Thoracic aorta (tissue), 2 donors: Measurements from ENCODE around the gene RPL32. TPM values are rescaled to one million over a fixed set of nuclear protein-coding genes. Genes with fewer than 3 reads are reported as not detected.
"Not testable (repeated sequence)": the region's sequence is repeated elsewhere in the genome, so short reads cannot be mapped to it uniquely, and the experiment has no call there.

Experiments
- ATAC-seq: fragments of 150-250 bp; one replicate; pipeline ENCODE4 v1.8.0; 2017; ENCODE audit warnings: low read depth; ENCODE audit not compliant: insufficient number of reproducible peaks, low FRiP score
- DNase-seq: peaks from one replicate; pipeline ENCODE4 v3.0.0-alpha.2; 2020; ENCODE audit warnings: low spot score
- H3K27ac ChIP-seq, 2 donors: fragments of 200-600 bp; sonication (generic); 1 replicate in 1 of 2; 2 replicates in 1 of 2; pipeline ENCODE4 v1.5.1; 2016; ENCODE audit warnings: mild to moderate bottlenecking in 2 of 2, moderate library complexity in 2 of 2
- H3K27me3 ChIP-seq: fragments of 200-600 bp; sonication (generic); replicated peaks from 2 replicates; pipeline ENCODE4 v1.6.0; 2016; ENCODE audit warnings: mild to moderate bottlenecking; ENCODE audit not compliant: insufficient read depth
- H3K36me3 ChIP-seq: fragments of 200-600 bp; sonication (generic); one replicate; pipeline ENCODE4 v1.5.1; 2016
- H3K4me1 ChIP-seq, 2 donors: fragments of 200-600 bp; sonication (generic); 1 replicate in 1 of 2; 2 replicates in 1 of 2; pipeline versions ENCODE4 v1.5.1 to v1.6.0; 2016; ENCODE audit warnings: low read depth in 2 of 2, mild to moderate bottlenecking in 1 of 2; ENCODE audit not compliant: control insufficient read depth in 1 of 2
- H3K4me3 ChIP-seq: fragments of 200-600 bp; sonication (generic); 2 replicates; pipeline ENCODE4 v1.5.1; 2016; ENCODE audit warnings: mild to moderate bottlenecking
- H3K9me3 ChIP-seq: fragments of 200-600 bp; sonication (generic); 2 replicates; pipeline ENCODE4 v1.5.1; 2016
- total RNA-seq, 2 donors: library from RNA; depleted of rRNA; stranded (reverse); fragments of >200 nt; gene quantifications; one replicate each; pipeline versions ENCODE4 v1.1.0 to v1.2.3, GENCODE V29; 2016
- TF ChIP-seq, protein P1 (sequence below): fragments of 200-600 bp; sonication (generic); IDR thresholded peaks from one replicate; pipeline ENCODE4 v1.5.1; 2019; ENCODE audit warnings: antibody characterized with exemption

RPL32 gene
- total RNA-seq, 2 donors from 2014 or later: 455 to 867 TPM

DNA sequence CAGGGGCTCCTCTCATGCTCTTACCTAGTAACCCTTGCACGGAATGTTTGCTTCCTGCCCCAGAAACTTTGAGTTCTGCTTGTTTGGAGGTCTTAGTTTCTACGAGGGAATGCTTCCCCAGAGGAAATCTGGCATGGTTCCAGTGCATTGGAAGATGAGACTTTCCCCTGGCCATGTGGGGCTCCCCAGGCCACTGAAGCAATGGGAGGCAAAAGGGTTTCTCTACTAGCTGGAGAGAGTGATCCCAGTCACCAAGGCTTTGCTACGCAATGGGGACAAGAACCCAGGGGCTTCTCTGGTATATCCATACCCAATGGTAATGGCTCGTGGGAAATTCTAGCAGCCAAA lies 44.2 kb upstream of the RPL32 start:
- TF ChIP-seq, protein P1, sequence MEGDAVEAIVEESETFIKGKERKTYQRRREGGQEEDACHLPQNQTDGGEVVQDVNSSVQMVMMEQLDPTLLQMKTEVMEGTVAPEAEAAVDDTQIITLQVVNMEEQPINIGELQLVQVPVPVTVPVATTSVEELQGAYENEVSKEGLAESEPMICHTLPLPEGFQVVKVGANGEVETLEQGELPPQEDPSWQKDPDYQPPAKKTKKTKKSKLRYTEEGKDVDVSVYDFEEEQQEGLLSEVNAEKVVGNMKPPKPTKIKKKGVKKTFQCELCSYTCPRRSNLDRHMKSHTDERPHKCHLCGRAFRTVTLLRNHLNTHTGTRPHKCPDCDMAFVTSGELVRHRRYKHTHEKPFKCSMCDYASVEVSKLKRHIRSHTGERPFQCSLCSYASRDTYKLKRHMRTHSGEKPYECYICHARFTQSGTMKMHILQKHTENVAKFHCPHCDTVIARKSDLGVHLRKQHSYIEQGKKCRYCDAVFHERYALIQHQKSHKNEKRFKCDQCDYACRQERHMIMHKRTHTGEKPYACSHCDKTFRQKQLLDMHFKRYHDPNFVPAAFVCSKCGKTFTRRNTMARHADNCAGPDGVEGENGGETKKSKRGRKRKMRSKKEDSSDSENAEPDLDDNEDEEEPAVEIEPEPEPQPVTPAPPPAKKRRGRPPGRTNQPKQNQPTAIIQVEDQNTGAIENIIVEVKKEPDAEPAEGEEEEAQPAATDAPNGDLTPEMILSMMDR: no peak
- Histone ChIP-seq H3K4me3 (no peak overlapping the region), H3K27ac (no peak overlapping the region), H3K36me3 (no peaks in the 10 kb centered on the region), H3K27me3 (no peaks in the 10 kb centered on the region), H3K9me3 (no peaks in the 10 kb centered on the region), H3K4me1 (peaks cover 3 to 25% of the 10 kb centered on the region in 2 donors)
- DNase-seq (no peak), ATAC-seq (no peak)

DNA sequence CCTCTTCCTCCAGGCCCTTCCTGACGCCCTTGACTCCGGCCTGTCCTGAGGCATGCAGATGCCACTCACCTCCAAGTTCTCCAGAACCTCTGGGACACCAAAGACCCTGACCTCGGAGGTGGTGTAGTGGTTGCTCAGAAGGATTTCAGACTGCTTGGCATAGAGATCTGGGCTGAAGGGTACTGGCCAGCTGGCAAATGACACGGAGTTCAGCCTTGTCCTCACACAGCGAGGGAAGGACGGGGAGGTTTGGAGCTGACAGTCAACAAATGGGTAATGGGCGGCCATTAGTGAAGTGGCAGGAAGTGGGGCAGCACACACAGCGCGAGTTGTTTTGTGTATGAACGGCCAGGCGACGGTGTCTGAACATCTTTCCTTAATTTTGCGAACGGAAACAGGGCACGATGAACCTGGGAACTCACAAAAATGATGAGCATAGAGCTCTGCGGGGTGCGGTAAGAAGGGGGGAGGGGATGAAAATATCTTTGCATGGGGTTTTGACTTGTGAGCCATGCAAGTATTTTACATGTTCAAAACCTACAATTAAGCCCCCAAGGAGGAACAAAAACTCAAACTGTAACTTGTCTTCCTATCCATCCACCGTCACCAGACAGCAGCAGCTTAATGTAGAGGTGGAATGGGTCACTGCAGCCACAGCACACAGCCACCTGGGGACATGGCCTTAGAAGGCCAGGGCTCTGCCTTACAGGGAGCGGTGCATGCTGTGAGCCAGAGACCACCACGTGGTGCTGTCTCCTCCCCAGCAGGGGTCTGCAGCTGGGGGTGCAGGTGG lies 43.6 kb upstream of the RPL32 start:
- TF ChIP-seq, protein P1: no peak
- H3K9me3 ChIP-seq: no peaks in the 10 kb centered on the region
- no peaks in the 10 kb centered on the region for H3K36me3 ChIP-seq
- peak overlapping the region; percentile 77 to 80 for H3K27ac ChIP-seq
- ATAC-seq (no peak), DNase-seq (no peak)
- H3K4me3 ChIP-seq: peak overlapping the region; percentile 38
- H3K4me1 ChIP-seq: peaks cover 3 to 25% of the 10 kb centered on the region in 2 donors
- H3K27me3 ChIP-seq: no peaks in the 10 kb centered on the region

DNA sequence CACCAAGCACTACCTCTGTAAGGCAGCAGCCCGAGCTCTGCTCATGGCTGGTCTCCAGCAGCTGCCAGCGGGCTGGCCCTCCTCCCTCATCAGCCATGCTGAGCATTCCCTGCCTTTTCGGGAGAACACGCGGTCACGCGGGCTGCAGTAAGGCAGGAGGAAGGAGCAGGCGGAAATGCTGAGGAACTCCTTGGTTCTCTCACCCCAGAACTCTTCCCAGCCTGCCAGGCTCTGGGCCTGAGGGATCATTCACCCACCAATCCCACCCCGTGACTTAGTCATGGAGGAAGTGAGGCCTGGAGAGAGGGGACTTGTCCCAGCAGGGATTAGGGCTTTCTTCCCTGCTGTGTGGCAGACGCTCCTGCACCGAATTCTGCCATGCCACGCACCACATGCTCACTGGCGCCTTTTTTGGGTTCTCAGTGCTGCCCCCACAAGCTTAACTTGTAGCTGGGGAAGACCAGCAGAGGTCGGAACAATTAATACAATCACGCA lies 42.9 kb upstream of the RPL32 start:
- ATAC-seq (peak; percentile 80), DNase-seq (no peak)
- Histone ChIP-seq H3K36me3 (no peaks in the 10 kb centered on the region), H3K4me1 (peaks cover 3 to 25% of the 10 kb centered on the region in 2 donors), H3K9me3 (no peaks in the 10 kb centered on the region), H3K27me3 (no peaks in the 10 kb centered on the region), H3K27ac (peak overlapping the region; percentile 77 to 80), H3K4me3 (peak overlapping the region; percentile 47)
- TF ChIP-seq, protein P1: no peak

DNA sequence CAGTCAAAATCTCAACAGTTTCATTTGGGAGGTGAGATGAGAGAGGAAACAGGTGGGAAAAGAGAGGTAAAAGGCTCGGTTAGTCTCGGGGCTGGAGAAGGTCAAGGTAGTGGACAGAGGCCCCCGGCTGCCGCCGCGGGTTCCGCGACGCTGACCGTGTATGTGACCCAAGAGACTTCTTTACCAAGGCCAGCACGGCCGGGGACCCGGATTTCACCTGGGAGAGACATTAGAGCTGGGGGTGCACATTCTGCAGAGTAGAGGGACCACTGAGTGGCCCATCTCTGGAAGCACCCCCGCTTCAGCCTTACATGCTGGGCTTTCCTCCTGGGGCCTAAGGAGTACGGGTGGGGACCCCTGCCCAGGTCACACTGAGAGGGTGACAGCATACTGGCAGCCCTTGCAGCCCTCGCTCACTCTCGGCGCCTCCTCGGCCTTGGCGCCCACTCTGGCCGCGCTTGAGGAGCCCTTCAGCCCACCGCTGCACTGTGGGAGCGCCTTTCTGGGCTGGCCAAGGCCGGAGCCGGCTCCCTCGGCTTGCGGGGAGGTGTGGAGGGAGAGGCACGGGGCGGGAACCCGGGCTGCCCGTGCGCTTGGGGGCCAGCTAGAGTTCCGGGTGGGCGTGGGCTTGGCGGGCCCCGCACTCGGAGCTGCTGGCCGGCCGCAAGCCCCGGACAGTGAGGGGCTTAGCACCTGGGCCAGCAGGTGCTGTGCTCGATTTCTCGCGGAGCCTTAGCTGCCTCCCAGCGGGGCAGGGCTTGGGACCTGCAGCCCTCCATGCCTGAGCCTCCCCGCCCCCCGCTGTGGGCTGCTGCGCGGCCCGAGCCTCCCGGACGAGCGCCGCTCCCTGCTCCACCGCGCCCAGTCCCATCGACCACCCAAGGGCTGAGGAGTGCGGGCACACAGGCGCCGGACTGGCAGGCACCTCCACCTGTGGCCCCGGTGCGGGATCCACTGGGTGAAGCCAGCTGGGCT lies 41.3 kb upstream of the RPL32 start:
- H3K36me3 ChIP-seq: no peaks in the 10 kb centered on the region
- no peak overlapping the region for H3K4me3 ChIP-seq
- peaks cover 3 to 25% of the 10 kb centered on the region in 2 donors for H3K4me1 ChIP-seq
- DNase-seq (no peak), ATAC-seq (no peak)
- TF ChIP-seq, protein P1: no peak
- no peak overlapping the region for H3K27ac ChIP-seq
- no peaks in the 10 kb centered on the region for H3K27me3 ChIP-seq
- H3K9me3 ChIP-seq: no peaks in the 10 kb centered on the region

DNA sequence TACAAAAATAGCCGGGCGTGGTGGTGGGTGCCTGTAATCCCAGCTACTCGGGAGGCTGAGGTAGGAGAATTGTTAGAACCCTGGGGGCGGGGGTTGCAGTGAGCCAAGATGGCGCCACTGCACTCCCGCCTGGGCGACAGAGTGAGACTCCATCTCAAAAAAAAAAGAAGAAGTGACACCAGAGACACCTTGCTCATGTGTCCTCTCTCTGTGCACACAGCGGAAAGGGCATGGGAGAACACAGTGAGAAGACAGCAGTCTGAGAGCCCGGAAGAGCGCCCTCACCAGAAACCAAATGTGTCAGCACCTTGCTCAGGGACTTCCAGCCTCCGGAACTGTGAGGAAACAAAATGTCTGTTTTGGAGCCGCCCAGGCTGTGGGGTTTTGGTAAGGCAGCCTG lies 40.5 kb upstream of the RPL32 start:
- H3K27me3 ChIP-seq, H3K27ac ChIP-seq, DNase-seq, H3K9me3 ChIP-seq, H3K4me3 ChIP-seq, H3K36me3 ChIP-seq, ATAC-seq: not testable (repeated sequence)
- H3K4me1 ChIP-seq: peaks cover 3 to 25% of the 10 kb centered on the region in 2 donors
